HepG2 (cell line): ENCODE measurements around the gene EIF4A3. TPM values are rescaled to one million over a fixed set of nuclear protein-coding genes. Genes with fewer than 3 reads are reported as not detected.

Experiments used
- ATF7-NPFF ChIP-seq: sonication (generic); formaldehyde crosslinking; IDR thresholded peaks from 2 replicates; pipeline ENCODE4 v1.8.1; 2023; ENCODE audit warnings: mild to moderate bottlenecking, low read depth, missing genetic modification reagents, moderate library complexity
- BRD4 ChIP-seq: sonication (generic); formaldehyde crosslinking; IDR thresholded peaks from 2 replicates; pipeline ENCODE4 v1.4.0; 2020; ENCODE audit warnings: missing genetic modification reagents
- CC2D1A ChIP-seq: sonication (generic); formaldehyde crosslinking; IDR thresholded peaks from 2 replicates; pipeline ENCODE4 v1.8.1; 2023; ENCODE audit warnings: mild to moderate bottlenecking, missing genetic modification reagents
- CREB3 ChIP-seq: sonication (generic); formaldehyde crosslinking; IDR thresholded peaks from 2 replicates; pipeline ENCODE4 v1.5.0; 2020; ENCODE audit warnings: missing genetic modification reagents
- ETV5 ChIP-seq: IDR thresholded peaks from 2 replicates; pipeline ENCODE4 v1.6.1; 2018; ENCODE audit warnings: missing biosample characterization, missing genetic modification reagents, inconsistent platforms, borderline replicate concordance
- FOXP1 ChIP-seq, 2 experiments: fragments of 450-650 bp in 1 of 2; IDR thresholded peaks; 2 replicates each; pipeline ENCODE4 v1.6.1; 2017 to 2018; ENCODE audit warnings: antibody characterized with exemption in 1 of 2
- GABPB1 ChIP-seq: IDR thresholded peaks from 2 replicates; pipeline ENCODE4 v1.6.1; 2016; ENCODE audit warnings: mild to moderate bottlenecking, missing genetic modification reagents, moderate library complexity, missing compliant biosample characterization
- HMGA1 ChIP-seq: sonication (generic); formaldehyde crosslinking; conservative IDR thresholded peaks from 2 replicates; pipeline ENCODE4 v1.4.0; 2020; ENCODE audit warnings: missing genetic modification reagents
- HNRNPH1 ChIP-seq: fragments of 200-400 bp; formaldehyde crosslinking; optimal IDR thresholded peaks from 2 replicates; pipeline ENCODE3; 2017; ENCODE audit warnings: mild to moderate bottlenecking, low read depth, low read length
- IKZF1 ChIP-seq: fragments of 450-650 bp; IDR thresholded peaks from 2 replicates; pipeline ENCODE4 v1.7.1; 2016
- IRX3 ChIP-seq: sonication (generic); formaldehyde crosslinking; IDR thresholded peaks from 2 replicates; pipeline ENCODE4 v1.8.1; 2023; ENCODE audit warnings: mild to moderate bottlenecking, low read depth, missing genetic modification reagents, borderline replicate concordance
- NAIF1 ChIP-seq: sonication (generic); formaldehyde crosslinking; IDR thresholded peaks from 2 replicates; pipeline ENCODE4 v1.5.0; 2020; ENCODE audit warnings: mild to moderate bottlenecking, missing genetic modification reagents, borderline replicate concordance
- NCOA1 ChIP-seq: sonication (generic); formaldehyde crosslinking; IDR thresholded peaks from 2 replicates; pipeline ENCODE4 v1.9.0; 2021; ENCODE audit warnings: missing genetic modification reagents
- PAX8 ChIP-seq: sonication (generic); formaldehyde crosslinking; IDR thresholded peaks from 2 replicates; pipeline ENCODE4 v1.8.0; 2022; ENCODE audit warnings: mild to moderate bottlenecking, missing genetic modification reagents, borderline replicate concordance
- PITX1 ChIP-seq: sonication (generic); formaldehyde crosslinking; IDR thresholded peaks from 2 replicates; pipeline ENCODE4 v1.5.1; 2020; ENCODE audit warnings: mild to moderate bottlenecking, missing genetic modification reagents
- SRF ChIP-seq: IDR thresholded peaks from 2 replicates; pipeline ENCODE4 v1.6.1; 2011; ENCODE audit warnings: mild to moderate bottlenecking, low read depth, low read length, moderate library complexity
- ZNF260 ChIP-seq: sonication (generic); formaldehyde crosslinking; IDR thresholded peaks from 2 replicates; pipeline ENCODE4 v1.4.0; 2020; ENCODE audit warnings: missing genetic modification reagents, low read depth, mild to moderate bottlenecking, borderline replicate concordance
- ZNF331 ChIP-seq: sonication (generic); formaldehyde crosslinking; IDR thresholded peaks from 2 replicates; pipeline ENCODE4 v1.4.0; 2020; ENCODE audit warnings: missing genetic modification reagents
- ZNF557 ChIP-seq: sonication (generic); formaldehyde crosslinking; IDR thresholded peaks from 2 replicates; pipeline ENCODE4 v1.4.0; 2020; ENCODE audit warnings: missing genetic modification reagents
- ZNF572 ChIP-seq: sonication (generic); formaldehyde crosslinking; IDR thresholded peaks from 2 replicates; pipeline ENCODE4 v1.5.1; 2020; ENCODE audit warnings: mild to moderate bottlenecking, missing genetic modification reagents
- ZNF768 ChIP-seq: sonication (generic); formaldehyde crosslinking; IDR thresholded peaks from 2 replicates; pipeline ENCODE4 v1.4.0; 2020; ENCODE audit warnings: missing genetic modification reagents
- ZSCAN30 ChIP-seq: sonication (generic); formaldehyde crosslinking; IDR thresholded peaks from 2 replicates; pipeline ENCODE4 v1.5.0; 2020; ENCODE audit warnings: mild to moderate bottlenecking, missing genetic modification reagents
- polyA plus RNA-seq, 8 experiments: library from polyadenylated mRNA; depleted of rRNA in 3 of 8; stranded (reverse) in 7 of 8; unstranded in 1 of 8; fragments of >200 nt; fragmentation: Illumina TruSeq in 4 of 8; extraction: Trizol in 4 of 8; gene quantifications; 2 replicates each; pipeline versions ENCODE4 v1.2.1 to v1.2.3, GENCODE V29; 2011 to 2016; ENCODE audit warnings: low read depth in 4 of 8, missing spikeins in 1 of 8, mixed read lengths in 1 of 8; ENCODE audit not compliant: insufficient read depth in 1 of 8
- total RNA-seq, 5 experiments: library from RNA; depleted of rRNA; stranded (reverse); fragments of >200 nt; fragmentation: Illumina TruSeq; extraction: Trizol; gene quantifications; 2 replicates each; pipeline ENCODE4 v1.2.3, GENCODE V29; 2016; ENCODE audit warnings: low read depth in 1 of 5
- TF ChIP-seq, protein P1 (sequence below): sonication (generic); IDR thresholded peaks from 2 replicates; pipeline ENCODE4 v1.6.1; 2016; ENCODE audit warnings: low read depth, borderline replicate concordance
- TF ChIP-seq, protein P2 (sequence below): sonication (generic); formaldehyde crosslinking; IDR thresholded peaks from 2 replicates; pipeline ENCODE4 v1.4.0; 2020; ENCODE audit warnings: missing genetic modification reagents
- TF ChIP-seq, protein P3 (sequence below): IDR thresholded peaks from 2 replicates; pipeline ENCODE4 v1.6.1; 2016; ENCODE audit warnings: low read depth, borderline replicate concordance
- TF ChIP-seq, protein P4 (sequence below): sonication (generic); formaldehyde crosslinking; IDR thresholded peaks from 2 replicates; pipeline ENCODE4 v1.4.0; 2020; ENCODE audit warnings: mild to moderate bottlenecking, missing genetic modification reagents

The EIF4A3 gene
- total and polyA plus RNA-seq, 2 of the 13 experiments (the other 11 are each of a cell fraction or from before 2014, with no cell fraction given) = 145 to 187 TPM

DNA sequence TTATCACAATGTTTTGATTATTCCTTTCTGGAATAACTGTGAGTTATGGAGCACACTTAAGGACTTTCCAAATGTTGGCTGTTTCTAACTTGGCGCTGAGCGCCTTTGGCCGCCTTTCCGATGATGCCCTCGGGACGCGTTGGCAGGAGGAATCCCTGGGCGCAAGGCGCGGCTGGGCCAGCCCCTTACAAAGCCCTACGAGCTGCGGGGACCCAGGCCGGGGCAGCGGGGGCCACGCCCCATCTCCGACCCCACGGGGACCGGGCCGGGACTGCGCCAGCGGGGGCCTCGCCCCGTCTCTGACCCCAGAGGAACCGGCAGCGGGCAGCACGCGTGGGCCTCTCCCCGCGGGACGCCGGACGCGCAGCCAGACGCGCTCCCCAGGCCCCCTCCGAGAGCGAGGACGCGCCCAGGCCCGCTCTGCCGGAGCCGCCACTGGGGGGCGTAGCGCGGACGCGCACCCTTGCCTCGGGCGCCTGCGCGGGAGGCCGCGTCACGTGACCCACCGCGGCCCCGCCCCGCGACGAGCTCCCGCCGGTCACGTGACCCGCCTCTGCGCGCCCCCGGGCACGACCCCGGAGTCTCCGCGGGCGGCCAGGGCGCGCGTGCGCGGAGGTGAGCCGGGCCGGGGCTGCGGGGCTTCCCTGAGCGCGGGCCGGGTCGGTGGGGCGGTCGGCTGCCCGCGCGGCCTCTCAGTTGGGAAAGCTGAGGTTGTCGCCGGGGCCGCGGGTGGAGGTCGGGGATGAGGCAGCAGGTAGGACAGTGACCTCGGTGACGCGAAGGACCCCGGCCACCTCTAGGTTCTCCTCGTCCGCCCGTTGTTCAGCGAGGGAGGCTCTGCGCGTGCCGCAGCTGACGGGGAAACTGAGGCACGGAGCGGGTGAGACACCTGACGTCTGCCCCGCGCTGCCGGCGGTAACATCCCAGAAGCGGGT, 45.6 kb downstream of the EIF4A3 start, which contains the start of gene GAA (continued):
- TF ChIP-seq FOXP1 (IDR thresholded peaks at IDR 0.05) (no peak), FOXP1 (CRISPR knock-in tag; IDR thresholded peaks at IDR 0.05) (no peak), ZNF572 (CRISPR knock-in tag) (no peak), CREB3 (CRISPR knock-in tag) (no peak), ZNF557 (CRISPR knock-in tag) (no peak), SRF (no peak), GABPB1 (CRISPR knock-in tag) (peak; percentile 66), NAIF1 (CRISPR knock-in tag) (no peak), CC2D1A (no peak), IRX3 (CRISPR knock-in tag) (peak; percentile 73; the same call in 1 of the 2 replicates), PAX8 (CRISPR knock-in tag) (no peak), ETV5 (no peak), ZNF260 (CRISPR knock-in tag) (no peak), ATF7-NPFF (peak; percentile 73), IKZF1 (no peak), BRD4 (CRISPR knock-in tag) (no peak), ZNF331 (0 out of 2 replicates have a peak, but pooled peaks have one; percentile 35), NCOA1 (CRISPR knock-in tag) (no peak), ZNF768 (CRISPR knock-in tag) (peak; percentile 66; the same call in 1 of the 2 replicates), HNRNPH1 (no peak), PITX1 (no peak; the same call in 1 of the 2 replicates), HMGA1 (no peak), ZSCAN30 (CRISPR knock-in tag) (no peak)
- TF ChIP-seq, protein P1, sequence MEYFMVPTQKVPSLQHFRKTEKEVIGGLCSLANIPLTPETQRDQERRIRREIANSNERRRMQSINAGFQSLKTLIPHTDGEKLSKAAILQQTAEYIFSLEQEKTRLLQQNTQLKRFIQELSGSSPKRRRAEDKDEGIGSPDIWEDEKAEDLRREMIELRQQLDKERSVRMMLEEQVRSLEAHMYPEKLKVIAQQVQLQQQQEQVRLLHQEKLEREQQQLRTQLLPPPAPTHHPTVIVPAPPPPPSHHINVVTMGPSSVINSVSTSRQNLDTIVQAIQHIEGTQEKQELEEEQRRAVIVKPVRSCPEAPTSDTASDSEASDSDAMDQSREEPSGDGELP = 0 out of 2 replicates have a peak, but pooled peaks have one; percentile 14
- TF ChIP-seq, protein P2, sequence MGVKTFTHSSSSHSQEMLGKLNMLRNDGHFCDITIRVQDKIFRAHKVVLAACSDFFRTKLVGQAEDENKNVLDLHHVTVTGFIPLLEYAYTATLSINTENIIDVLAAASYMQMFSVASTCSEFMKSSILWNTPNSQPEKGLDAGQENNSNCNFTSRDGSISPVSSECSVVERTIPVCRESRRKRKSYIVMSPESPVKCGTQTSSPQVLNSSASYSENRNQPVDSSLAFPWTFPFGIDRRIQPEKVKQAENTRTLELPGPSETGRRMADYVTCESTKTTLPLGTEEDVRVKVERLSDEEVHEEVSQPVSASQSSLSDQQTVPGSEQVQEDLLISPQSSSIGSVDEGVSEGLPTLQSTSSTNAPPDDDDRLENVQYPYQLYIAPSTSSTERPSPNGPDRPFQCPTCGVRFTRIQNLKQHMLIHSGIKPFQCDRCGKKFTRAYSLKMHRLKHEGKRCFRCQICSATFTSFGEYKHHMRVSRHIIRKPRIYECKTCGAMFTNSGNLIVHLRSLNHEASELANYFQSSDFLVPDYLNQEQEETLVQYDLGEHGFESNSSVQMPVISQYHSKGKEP (CRISPR knock-in tag) = no peak
- TF ChIP-seq, protein P3, sequence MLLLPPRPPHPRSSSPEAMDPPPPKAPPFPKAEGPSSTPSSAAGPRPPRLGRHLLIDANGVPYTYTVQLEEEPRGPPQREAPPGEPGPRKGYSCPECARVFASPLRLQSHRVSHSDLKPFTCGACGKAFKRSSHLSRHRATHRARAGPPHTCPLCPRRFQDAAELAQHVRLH = 0 out of 2 replicates have a peak, but pooled peaks have one; percentile 11
- TF ChIP-seq, protein P4, sequence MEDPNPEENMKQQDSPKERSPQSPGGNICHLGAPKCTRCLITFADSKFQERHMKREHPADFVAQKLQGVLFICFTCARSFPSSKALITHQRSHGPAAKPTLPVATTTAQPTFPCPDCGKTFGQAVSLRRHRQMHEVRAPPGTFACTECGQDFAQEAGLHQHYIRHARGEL (CRISPR knock-in tag) = no peak
